H9 (cell line): ENCODE measurements around the gene TMEM253. TPM values are rescaled to one million over a fixed set of nuclear protein-coding genes. Genes with fewer than 3 reads are reported as not detected.

Experiments
- DNase-seq: peaks from one replicate; pipeline ENCODE4 v3.0.0-alpha.2; 2017
- H2AFZ ChIP-seq: one replicate; pipeline ENCODE4 v1.6.1; 2013; ENCODE audit warnings: mild to moderate bottlenecking, low read length, control low read depth, moderate library complexity
- H2AK5ac ChIP-seq: 2 replicates; pipeline ENCODE4 v1.6.1; 2013; ENCODE audit warnings: low read length, control low read depth, mixed read lengths; ENCODE audit not compliant: insufficient read length
- H2BK120ac ChIP-seq: one replicate; pipeline ENCODE4 v1.6.1; 2013; ENCODE audit warnings: low read depth, mild to moderate bottlenecking, low read length, control low read depth, inconsistent platforms; ENCODE audit not compliant: poor library complexity, severe bottlenecking
- H2BK12ac ChIP-seq: 2 replicates; pipeline ENCODE4 v1.6.1; 2013; ENCODE audit warnings: low read length, control low read depth, mixed read lengths, low read depth; ENCODE audit not compliant: insufficient read length
- H2BK15ac ChIP-seq: 2 replicates; pipeline ENCODE4 v1.6.1; 2013; ENCODE audit warnings: low read depth, low read length, control low read depth
- H2BK20ac ChIP-seq: one replicate; pipeline ENCODE4 v1.6.1; 2013; ENCODE audit warnings: low read depth, mild to moderate bottlenecking, low read length, control low read depth, inconsistent platforms; ENCODE audit not compliant: poor library complexity, severe bottlenecking
- H2BK5ac ChIP-seq: 2 replicates; pipeline ENCODE4 v1.6.1; 2013; ENCODE audit warnings: low read length, control low read depth, mixed read lengths; ENCODE audit not compliant: insufficient read length
- H3K14ac ChIP-seq: 2 replicates; pipeline ENCODE4 v1.6.1; 2013; ENCODE audit warnings: low read length, control low read depth; ENCODE audit not compliant: insufficient read depth
- H3K18ac ChIP-seq: 2 replicates; pipeline ENCODE4 v1.6.1; 2013; ENCODE audit warnings: low read depth, mild to moderate bottlenecking, mixed read lengths, low read length, control low read depth; ENCODE audit not compliant: insufficient read length
- H3K23ac ChIP-seq: 2 replicates; pipeline ENCODE4 v1.6.1; 2013; ENCODE audit warnings: low read length, control low read depth, mixed read lengths, low read depth; ENCODE audit not compliant: insufficient read length
- H3K23me2 ChIP-seq: 2 replicates; pipeline ENCODE4 v1.6.1; 2013; ENCODE audit warnings: low read depth, mild to moderate bottlenecking, mixed read lengths, low read length, control low read depth; ENCODE audit not compliant: insufficient read length, poor library complexity, severe bottlenecking
- H3K27ac ChIP-seq: 2 replicates; pipeline ENCODE4 v1.5.1; 2013; ENCODE audit warnings: low read length, control low read depth, mixed read lengths, low read depth; ENCODE audit not compliant: insufficient read length
- H3K27me3 ChIP-seq: 2 replicates; pipeline ENCODE4 v1.6.1; 2013; ENCODE audit warnings: low read length, control low read depth, inconsistent platforms; ENCODE audit not compliant: insufficient read depth
- H3K4ac ChIP-seq: 2 replicates; pipeline ENCODE4 v1.6.1; 2013; ENCODE audit warnings: low read depth, mild to moderate bottlenecking, control low read depth, inconsistent platforms, low read length, moderate library complexity
- H3K4me1 ChIP-seq: 2 replicates; pipeline ENCODE4 v1.6.1; 2013; ENCODE audit warnings: low read length, control low read depth, inconsistent platforms; ENCODE audit not compliant: insufficient read depth
- H3K4me2 ChIP-seq: 2 replicates; pipeline ENCODE4 v1.6.1; 2013; ENCODE audit warnings: low read length, control low read depth, mixed read lengths; ENCODE audit not compliant: insufficient read length, insufficient read depth
- H3K56ac ChIP-seq: 2 replicates; pipeline ENCODE4 v1.6.1; 2013; ENCODE audit warnings: low read depth, mild to moderate bottlenecking, mixed read lengths, low read length, control low read depth; ENCODE audit not compliant: insufficient read length
- H3K79me1 ChIP-seq: 2 replicates; pipeline ENCODE4 v1.6.1; 2013; ENCODE audit warnings: low read depth, mild to moderate bottlenecking, moderate library complexity, low read length, control low read depth, inconsistent platforms; ENCODE audit not compliant: insufficient read depth, poor library complexity, severe bottlenecking
- H3K79me2 ChIP-seq: 2 replicates; pipeline ENCODE4 v1.6.1; 2013; ENCODE audit warnings: low read length, control low read depth, inconsistent platforms; ENCODE audit not compliant: insufficient read depth
- H3K9ac ChIP-seq: 2 replicates; pipeline ENCODE4 v1.6.1; 2013; ENCODE audit warnings: low read length, control low read depth, mixed read lengths; ENCODE audit not compliant: insufficient read length; ENCODE audit errors: extremely low read depth
- H3K9me3 ChIP-seq: one replicate; pipeline ENCODE4 v1.6.1; 2013; ENCODE audit warnings: low read depth, low read length, inconsistent platforms; ENCODE audit not compliant: control insufficient read depth
- H3T11ph ChIP-seq: one replicate; pipeline ENCODE4 v1.6.1; 2013; ENCODE audit warnings: mild to moderate bottlenecking, low read length, control low read depth, inconsistent platforms
- H4K20me1 ChIP-seq: one replicate; pipeline ENCODE4 v1.6.1; 2013; ENCODE audit not compliant: control insufficient read depth, insufficient read length, insufficient read depth
- H4K5ac ChIP-seq: 2 replicates; pipeline ENCODE4 v1.6.1; 2013; ENCODE audit warnings: low read depth, mild to moderate bottlenecking, mixed read lengths, low read length, control low read depth; ENCODE audit not compliant: insufficient read length
- H4K8ac ChIP-seq: replicated peaks from 2 replicates; pipeline ENCODE4 v1.6.1; 2013; ENCODE audit warnings: low read length, control low read depth, mixed read lengths, low read depth; ENCODE audit not compliant: insufficient read length
- H4K91ac ChIP-seq: 2 replicates; pipeline ENCODE4 v1.6.1; 2013; ENCODE audit warnings: low read depth, mild to moderate bottlenecking, moderate library complexity, mixed read lengths, low read length, control low read depth; ENCODE audit not compliant: insufficient read length
- H3K27ac Mint-ChIP-seq, 3 experiments: 2 replicates in 2 of 3; 3 replicates in 1 of 3; pipeline ENCODE4 v1.8.0; 2020 to 2021; ENCODE audit warnings: mixed read lengths in 3 of 3, mild to moderate bottlenecking in 1 of 3, moderate library complexity in 1 of 3
- H3K27me3 Mint-ChIP-seq: 2 replicates; pipeline ENCODE4 v1.8.0; 2021; ENCODE audit warnings: low read depth, mild to moderate bottlenecking, moderate library complexity, mixed read lengths
- H3K36me3 Mint-ChIP-seq, 3 experiments: 2 replicates in 2 of 3; 3 replicates in 1 of 3; pipeline ENCODE4 v1.8.0; 2020 to 2021; ENCODE audit warnings: low read depth in 3 of 3, mixed read lengths in 3 of 3; ENCODE audit not compliant: insufficient read depth in 1 of 3
- H3K4me1 Mint-ChIP-seq, 2 experiments: 2 replicates each; pipeline ENCODE4 v1.8.0; 2020; ENCODE audit warnings: mixed read lengths in 2 of 2
- H3K4me3 Mint-ChIP-seq, 2 experiments: 2 replicates in 1 of 2; 3 replicates in 1 of 2; pipeline ENCODE4 v1.8.0; 2020 to 2021; ENCODE audit warnings: mild to moderate bottlenecking in 2 of 2, mixed read lengths in 2 of 2, moderate library complexity in 1 of 2
- H3K9me3 Mint-ChIP-seq, 2 experiments: 2 replicates in 1 of 2; 3 replicates in 1 of 2; pipeline ENCODE4 v1.8.0; 2020; ENCODE audit warnings: mild to moderate bottlenecking in 2 of 2, mixed read lengths in 2 of 2, moderate library complexity in 1 of 2
- WGBS: extraction: QIAGEN DNeasy Blood & Tissue Kit; methylation state at CpG from one replicate; pipeline ENCODE4 v1.1.7; 2013; ENCODE audit warnings: missing lambda C conversion rate, low lambda C conversion rate, mixed read lengths; ENCODE audit not compliant: insufficient read length; ENCODE audit errors: extremely low coverage; 5-methylcytosine and 5-hydroxymethylcytosine counted together
- total RNA-seq: library from RNA; stranded (reverse); gene quantifications from 2 replicates; pipeline ENCODE4 v1.2.1, GENCODE V29; 2021
- TF ChIP-seq, protein P1 (sequence below): fragments of 200-600 bp; sonication (generic); conservative IDR thresholded peaks from 3 replicates; pipeline ENCODE4 v1.8.0; 2021; ENCODE audit warnings: antibody characterized with exemption, mild to moderate bottlenecking

Gene TMEM253
- total RNA-seq, 1 experiment from 2014 or later = 2.2 TPM

DNA sequence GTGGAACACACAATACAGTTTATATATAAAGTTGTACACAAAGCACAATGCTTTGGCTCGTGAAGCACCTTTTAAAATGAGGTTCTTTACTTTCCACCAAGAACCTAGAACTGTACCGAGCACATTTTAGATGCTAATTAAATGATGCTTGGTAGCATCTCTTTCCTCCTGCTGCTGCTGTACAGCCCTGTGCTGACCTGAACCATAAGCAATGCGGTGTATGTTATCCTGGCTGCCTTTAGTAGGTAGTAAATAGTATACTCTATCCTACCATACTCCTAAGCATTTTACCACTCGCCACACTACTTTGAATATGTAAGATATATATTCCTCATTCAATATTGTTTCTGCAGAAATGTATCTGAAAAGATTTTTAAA is 46.1 kb upstream of the TMEM253 start:
- Mint-ChIP-seq H3K27me3 (0 out of 2 replicates have a peak, but pooled peaks cover 4% of the 10 kb centered on the region), H3K36me3 (no peaks in the 10 kb centered on the region), H3K4me3 (no peak overlapping the region), H3K9me3 (no peaks in the 10 kb centered on the region), H3K27ac (no peak overlapping the region), H3K4me1 (peaks cover 11 to 14% of the 10 kb centered on the region in 2 experiments)
- Histone ChIP-seq H3K4me1 (no peaks in the 10 kb centered on the region; the same call in 1 of the 2 replicates), H2AFZ (no peak overlapping the region), H3K18ac (no peak overlapping the region), H3K79me2 (no peaks in the 10 kb centered on the region), H2BK12ac (no peak overlapping the region), H3K79me1 (no peaks in the 10 kb centered on the region), H3K14ac (no peak overlapping the region), H3K27ac (no peak overlapping the region), H2BK5ac (no peak overlapping the region), H3K9ac (no peak overlapping the region), H3T11ph (no peak overlapping the region), H2AK5ac (no peak overlapping the region), H2BK120ac (no peak overlapping the region), H4K91ac (no peak overlapping the region), H3K27me3 (no peaks in the 10 kb centered on the region), H4K8ac (no peak overlapping the region), H2BK15ac (no peak overlapping the region), H3K23me2 (no peaks in the 10 kb centered on the region), H4K20me1 (no peaks in the 10 kb centered on the region), H3K4ac (no peak overlapping the region), H4K5ac (no peak overlapping the region), H3K56ac (no peak overlapping the region), H2BK20ac (no peak overlapping the region), H3K9me3 (no peaks in the 10 kb centered on the region), H3K23ac (no peak overlapping the region), H3K4me2 (no peak overlapping the region)
- no peak for DNase-seq
- no CpG with 5 or more reads among the region's 4 CpGs for WGBS
- TF ChIP-seq, protein P1, sequence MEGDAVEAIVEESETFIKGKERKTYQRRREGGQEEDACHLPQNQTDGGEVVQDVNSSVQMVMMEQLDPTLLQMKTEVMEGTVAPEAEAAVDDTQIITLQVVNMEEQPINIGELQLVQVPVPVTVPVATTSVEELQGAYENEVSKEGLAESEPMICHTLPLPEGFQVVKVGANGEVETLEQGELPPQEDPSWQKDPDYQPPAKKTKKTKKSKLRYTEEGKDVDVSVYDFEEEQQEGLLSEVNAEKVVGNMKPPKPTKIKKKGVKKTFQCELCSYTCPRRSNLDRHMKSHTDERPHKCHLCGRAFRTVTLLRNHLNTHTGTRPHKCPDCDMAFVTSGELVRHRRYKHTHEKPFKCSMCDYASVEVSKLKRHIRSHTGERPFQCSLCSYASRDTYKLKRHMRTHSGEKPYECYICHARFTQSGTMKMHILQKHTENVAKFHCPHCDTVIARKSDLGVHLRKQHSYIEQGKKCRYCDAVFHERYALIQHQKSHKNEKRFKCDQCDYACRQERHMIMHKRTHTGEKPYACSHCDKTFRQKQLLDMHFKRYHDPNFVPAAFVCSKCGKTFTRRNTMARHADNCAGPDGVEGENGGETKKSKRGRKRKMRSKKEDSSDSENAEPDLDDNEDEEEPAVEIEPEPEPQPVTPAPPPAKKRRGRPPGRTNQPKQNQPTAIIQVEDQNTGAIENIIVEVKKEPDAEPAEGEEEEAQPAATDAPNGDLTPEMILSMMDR = no peak
